C4-2B (cell line): ENCODE measurements around the gene MAP6.

Source experiments
- CTCF ChIP-seq: fragments of 450-650 bp; conservative IDR thresholded peaks from 2 replicates; pipeline ENCODE4 v1.5.1; 2017; ENCODE audit warnings: mild to moderate bottlenecking
- ZFX ChIP-seq: fragments of 450-650 bp; IDR thresholded peaks from 2 replicates; pipeline ENCODE4 v1.6.1; 2017

- TF ChIP-seq CTCF (no peak), ZFX (no peak)
Observed at GRCh38 chr11:75652936-75653335, 15.9 kb downstream of the MAP6 start.
